Breast epithelium (tissue), 3 donors: ENCODE data around the gene DDR1.
"Not testable (repeated sequence)": the region's sequence is repeated elsewhere in the genome, so short reads cannot be mapped to it uniquely, and the experiment has no call there.

Source experiments
- CTCF ChIP-seq, 3 donors: fragments of 450-650 bp; IDR thresholded peaks; one replicate each; pipeline ENCODE4 v1.5.1; 2016 to 2017; ENCODE audit warnings: antibody characterized with exemption in 3 of 3, mild to moderate bottlenecking in 3 of 3, moderate library complexity in 3 of 3
- POLR2A ChIP-seq: fragments of 450-650 bp; IDR thresholded peaks from one replicate; pipeline ENCODE4 v1.6.1; 2016; ENCODE audit warnings: antibody characterized with exemption, mild to moderate bottlenecking, moderate library complexity

- TF ChIP-seq CTCF (IDR thresholded peaks at IDR 0.05); POLR2A: not testable (repeated sequence)
Measured at GRCh38 chr6:30852459-30852858, 31.9 kb upstream of the DDR1 start.
